ENCODE results near the gene LRP2BP. TPM values are rescaled to one million over a fixed set of nuclear protein-coding genes. Genes with fewer than 3 reads are reported as not detected.

LRP2BP gene
- total and polyA plus RNA-seq, 2 experiments from 2014 or later: 0.28 to 1.7 TPM

GRCh38 chr4:185399466-185399865 is 3.7 kb upstream of the LRP2BP start (continued):
- TF ChIP-seq ZNF462 (CRISPR knock-in tag; IDR thresholded peaks at IDR 0.05): no peak

- Histone ChIP-seq H3K9me2 (ENCODE audit: insufficient read depth) (no peaks in the 10 kb centered on the region), H3K27ac (ENCODE audit: low read depth) (no peak overlapping the region), H3K4me3 (no peak overlapping the region), H4K20me1 (replicated peaks; ENCODE audit: insufficient read depth) (no peaks in the 10 kb centered on the region), H2AFZ (no peak overlapping the region), H3K79me2 (replicated peaks; ENCODE audit: insufficient read depth) (no peaks in the 10 kb centered on the region), H3F3A (replicated peaks; ENCODE audit: low read depth) (peaks cover 4% of the 10 kb centered on the region; the same call in 1 of the 2 replicates), H3K27me3 (ENCODE audit: insufficient read depth) (peaks cover 9% of the 10 kb centered on the region), H3K36me3 (ENCODE audit: insufficient read depth) (no peaks in the 10 kb centered on the region; the same call in 1 of the 2 replicates), H3K4me2 (no peak overlapping the region), H3K4me1 (ENCODE audit: insufficient read depth) (no peaks in the 10 kb centered on the region; the same call in 1 of the 2 replicates)
- H3K4me1 Mint-ChIP-seq: peaks cover 11% of the 10 kb centered on the region
- no peak overlapping the region for H3K27ac Mint-ChIP-seq
- ATAC-seq (no peak), DNase-seq (ENCODE audit: low spot score) (no peak)
- peaks cover 2% of the 10 kb centered on the region for H3K27me3 Mint-ChIP-seq (ENCODE audit: insufficient read depth, low read depth, poor library complexity)
- TF ChIP-seq CREB1 (CRISPR knock-in tag; IDR thresholded peaks at IDR 0.05; ENCODE audit: low read depth) (no peak), ZNF462 (CRISPR knock-in tag; IDR thresholded peaks at IDR 0.05) (no peak), NANOG (IDR thresholded peaks at IDR 0.05; ENCODE audit: borderline replicate concordance) (no peak), EZH2phosphoT487 (IDR thresholded peaks at IDR 0.05; ENCODE audit: unreplicated experiment) (no peak), JUNB (IDR thresholded peaks at IDR 0.05; ENCODE audit: unreplicated experiment) (no peak), POLR2AphosphoS5 (IDR thresholded peaks at IDR 0.05; ENCODE audit: low read depth) (no peak), STAT1 (IDR thresholded peaks at IDR 0.05; ENCODE audit: unreplicated experiment) (no peak), ZNF114 (CRISPR knock-in tag; IDR thresholded peaks at IDR 0.05) (no peak), ETS1 (IDR thresholded peaks at IDR 0.05) (no peak), EZH2 (IDR thresholded peaks at IDR 0.05; ENCODE audit: low read depth, unreplicated experiment) (no peak)
- peaks cover 3% of the 10 kb centered on the region; the same call in 1 of the 3 replicates for H3K9me3 Mint-ChIP-seq
- no peak overlapping the region for H3K4me3 Mint-ChIP-seq
- peaks cover 17% of the 10 kb centered on the region; the same call in 2 of the 3 replicates for H3K36me3 Mint-ChIP-seq (ENCODE audit: low read depth)
Observed at GRCh38 chr4:185398618-185399017, 2.9 kb upstream of the LRP2BP start.
